Neural cell (in vitro differentiated cells): ENCODE measurements around the gene SULF2. TPM values are rescaled to one million over a fixed set of nuclear protein-coding genes. Genes with fewer than 3 reads are reported as not detected.

Experiments
- H2AFZ ChIP-seq: fragments of 200-600, 300-800 bp; sonication (generic), shearing (Covaris generic); 2 replicates; pipeline ENCODE4 v1.6.0; 2014; ENCODE audit warnings: low read depth, mild to moderate bottlenecking, antibody characterized with exemption, low read length, moderate library complexity
- H3F3A ChIP-seq: fragments of 200-600 bp; shearing (Covaris generic); 2 replicates; pipeline ENCODE4 v1.6.1; 2016; ENCODE audit warnings: mild to moderate bottlenecking, moderate library complexity, mixed read lengths, antibody characterized with exemption, low read length; ENCODE audit not compliant: insufficient read depth, poor library complexity, severe bottlenecking
- H3K27ac ChIP-seq: fragments of 200-600, 300-800 bp; sonication (generic), shearing (Covaris generic); 2 replicates; pipeline ENCODE4 v1.5.1; 2014; ENCODE audit warnings: mild to moderate bottlenecking, low read length, moderate library complexity
- H3K27me3 ChIP-seq: fragments of 300-800, 200-600 bp; sonication (generic), shearing (Covaris generic); 2 replicates; pipeline ENCODE4 v1.6.0; 2014; ENCODE audit warnings: mild to moderate bottlenecking, low read depth, low read length, moderate library complexity; ENCODE audit not compliant: insufficient read depth
- H3K36me3 ChIP-seq: fragments of 300-800, 200-600 bp; sonication (generic), shearing (Covaris generic); 2 replicates; pipeline ENCODE4 v1.5.1; 2014; ENCODE audit warnings: mild to moderate bottlenecking, antibody characterized with exemption, low read length, moderate library complexity; ENCODE audit not compliant: insufficient read depth
- H3K4me2 ChIP-seq: fragments of 300-800, 200-600 bp; sonication (generic), shearing (Covaris generic); 2 replicates; pipeline ENCODE4 v1.6.0; 2014; ENCODE audit warnings: mild to moderate bottlenecking, low read length
- H3K4me3 ChIP-seq: fragments of 300-800, 200-600 bp; sonication (generic), shearing (Covaris generic); 2 replicates; pipeline ENCODE4 v1.5.1; 2014; ENCODE audit warnings: mild to moderate bottlenecking, low read length, moderate library complexity
- H3K79me2 ChIP-seq: fragments of 200-600 bp; shearing (Covaris generic); replicated peaks from 2 replicates; pipeline ENCODE4 v1.6.0; 2014; ENCODE audit warnings: mild to moderate bottlenecking, low read length, moderate library complexity; ENCODE audit not compliant: insufficient read depth
- H3K9ac ChIP-seq: fragments of 300-800, 200-600 bp; sonication (generic), shearing (Covaris generic); 2 replicates; pipeline ENCODE4 v1.6.1; 2016; ENCODE audit warnings: mild to moderate bottlenecking, low read length, mixed read lengths
- H3K9me2 ChIP-seq: fragments of 200-600 bp; shearing (Covaris generic); 2 replicates; pipeline ENCODE4 v1.6.1; 2016; ENCODE audit warnings: mild to moderate bottlenecking, low read length, mixed read lengths; ENCODE audit not compliant: insufficient read depth
- H3K9me3 ChIP-seq: fragments of 200-600, 300-800 bp; sonication (generic), shearing (Covaris generic); 2 replicates; pipeline ENCODE4 v1.6.1; 2016; ENCODE audit warnings: mild to moderate bottlenecking, mixed run types, low read length, moderate library complexity, mixed read lengths
- H4K20me1 ChIP-seq: fragments of 200-600 bp; shearing (Covaris generic); 2 replicates; pipeline ENCODE4 v1.6.1; 2016; ENCODE audit warnings: mild to moderate bottlenecking, mixed run types; ENCODE audit not compliant: insufficient read depth
- EP300 ChIP-seq: fragments of 450-650 bp; conservative IDR thresholded peaks from 2 replicates; pipeline ENCODE4 v1.6.1; 2014; ENCODE audit warnings: antibody characterized with exemption, mild to moderate bottlenecking, moderate library complexity; ENCODE audit not compliant: poor library complexity, severe bottlenecking
- EZH2 ChIP-seq: fragments of 200-600, 300-800 bp; shearing (Covaris generic), sonication (generic); IDR thresholded peaks from 2 replicates; pipeline ENCODE4 v1.6.1; 2014; ENCODE audit warnings: antibody characterized with exemption, low read length, borderline replicate concordance, mild to moderate bottlenecking; ENCODE audit not compliant: insufficient read depth, poor library complexity, severe bottlenecking
- MXI1 ChIP-seq: fragments of 450-650 bp; conservative IDR thresholded peaks from 2 replicates; pipeline ENCODE4 v1.6.1; 2014; ENCODE audit warnings: antibody characterized with exemption, mild to moderate bottlenecking; ENCODE audit not compliant: poor library complexity, severe bottlenecking
- POLR2AphosphoS5 ChIP-seq: IDR thresholded peaks from 2 replicates; pipeline ENCODE4 v1.6.1; 2012
- RAD21 ChIP-seq: fragments of 450-650 bp; conservative IDR thresholded peaks from 2 replicates; pipeline ENCODE4 v1.6.1; 2014; ENCODE audit warnings: antibody characterized with exemption, mild to moderate bottlenecking, moderate library complexity
- SMC3 ChIP-seq: fragments of 450-650 bp; conservative IDR thresholded peaks from 2 replicates; pipeline ENCODE4 v1.6.1; 2014; ENCODE audit warnings: antibody characterized with exemption, mild to moderate bottlenecking, moderate library complexity; ENCODE audit not compliant: poor library complexity
- TAF1 ChIP-seq: IDR thresholded peaks from 2 replicates; pipeline ENCODE4 v1.6.1; 2012; ENCODE audit warnings: low read depth
- polyA plus RNA-seq: library from polyadenylated mRNA; depleted of rRNA; stranded (reverse); fragments of >200 nt; gene quantifications from 2 replicates; pipeline ENCODE4 v1.2.3, GENCODE V29; 2014
- TF ChIP-seq, protein P1 (sequence below): fragments of 450-650 bp; IDR thresholded peaks from 2 replicates; pipeline ENCODE4 v1.5.1; 2014; ENCODE audit warnings: antibody characterized with exemption, mild to moderate bottlenecking, moderate library complexity; ENCODE audit not compliant: poor library complexity, severe bottlenecking
- TF ChIP-seq, protein P2 (sequence below): IDR thresholded peaks from 2 replicates; pipeline ENCODE4 v1.6.1; 2012; ENCODE audit warnings: borderline replicate concordance

The SULF2 gene
- polyA plus RNA-seq, 1 donor from 2014 or later: 30.0 TPM

DNA sequence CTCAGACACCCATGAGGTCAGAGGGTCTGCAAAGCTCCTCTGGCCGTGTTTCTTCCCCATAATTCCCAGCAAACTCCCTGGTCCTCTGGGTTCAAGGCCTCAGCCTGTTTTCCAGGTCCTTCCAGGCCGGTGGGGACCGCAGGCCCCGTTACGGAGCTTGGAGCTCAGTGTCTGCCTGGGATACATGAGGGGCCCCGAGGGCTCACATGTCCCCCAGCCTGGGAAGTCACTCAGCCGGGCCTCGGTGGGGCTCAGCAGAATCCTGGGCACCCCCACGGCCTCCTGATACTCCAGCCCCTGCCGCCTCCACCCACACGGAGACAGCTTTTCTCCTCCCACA lies 3.4 kb upstream of the SULF2 start:
- Histone ChIP-seq H3K9me3 (no peaks in the 10 kb centered on the region), H3K79me2 (no peaks in the 10 kb centered on the region), H3K9ac (no peak overlapping the region), H3F3A (no peaks in the 10 kb centered on the region), H4K20me1 (no peaks in the 10 kb centered on the region), H3K9me2 (no peaks in the 10 kb centered on the region), H3K36me3 (no peaks in the 10 kb centered on the region), H3K4me3 (no peak overlapping the region), H3K4me2 (no peak overlapping the region), H3K27me3 (peaks cover 6% of the 10 kb centered on the region), H3K27ac (no peak overlapping the region), H2AFZ (no peak overlapping the region)
- TF ChIP-seq SMC3 (no peak), TAF1 (no peak), EP300 (no peak), POLR2AphosphoS5 (no peak), EZH2 (no peak), RAD21 (no peak), MXI1 (no peak)
- TF ChIP-seq, protein P1, sequence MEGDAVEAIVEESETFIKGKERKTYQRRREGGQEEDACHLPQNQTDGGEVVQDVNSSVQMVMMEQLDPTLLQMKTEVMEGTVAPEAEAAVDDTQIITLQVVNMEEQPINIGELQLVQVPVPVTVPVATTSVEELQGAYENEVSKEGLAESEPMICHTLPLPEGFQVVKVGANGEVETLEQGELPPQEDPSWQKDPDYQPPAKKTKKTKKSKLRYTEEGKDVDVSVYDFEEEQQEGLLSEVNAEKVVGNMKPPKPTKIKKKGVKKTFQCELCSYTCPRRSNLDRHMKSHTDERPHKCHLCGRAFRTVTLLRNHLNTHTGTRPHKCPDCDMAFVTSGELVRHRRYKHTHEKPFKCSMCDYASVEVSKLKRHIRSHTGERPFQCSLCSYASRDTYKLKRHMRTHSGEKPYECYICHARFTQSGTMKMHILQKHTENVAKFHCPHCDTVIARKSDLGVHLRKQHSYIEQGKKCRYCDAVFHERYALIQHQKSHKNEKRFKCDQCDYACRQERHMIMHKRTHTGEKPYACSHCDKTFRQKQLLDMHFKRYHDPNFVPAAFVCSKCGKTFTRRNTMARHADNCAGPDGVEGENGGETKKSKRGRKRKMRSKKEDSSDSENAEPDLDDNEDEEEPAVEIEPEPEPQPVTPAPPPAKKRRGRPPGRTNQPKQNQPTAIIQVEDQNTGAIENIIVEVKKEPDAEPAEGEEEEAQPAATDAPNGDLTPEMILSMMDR: no peak
- TF ChIP-seq, protein P2, sequence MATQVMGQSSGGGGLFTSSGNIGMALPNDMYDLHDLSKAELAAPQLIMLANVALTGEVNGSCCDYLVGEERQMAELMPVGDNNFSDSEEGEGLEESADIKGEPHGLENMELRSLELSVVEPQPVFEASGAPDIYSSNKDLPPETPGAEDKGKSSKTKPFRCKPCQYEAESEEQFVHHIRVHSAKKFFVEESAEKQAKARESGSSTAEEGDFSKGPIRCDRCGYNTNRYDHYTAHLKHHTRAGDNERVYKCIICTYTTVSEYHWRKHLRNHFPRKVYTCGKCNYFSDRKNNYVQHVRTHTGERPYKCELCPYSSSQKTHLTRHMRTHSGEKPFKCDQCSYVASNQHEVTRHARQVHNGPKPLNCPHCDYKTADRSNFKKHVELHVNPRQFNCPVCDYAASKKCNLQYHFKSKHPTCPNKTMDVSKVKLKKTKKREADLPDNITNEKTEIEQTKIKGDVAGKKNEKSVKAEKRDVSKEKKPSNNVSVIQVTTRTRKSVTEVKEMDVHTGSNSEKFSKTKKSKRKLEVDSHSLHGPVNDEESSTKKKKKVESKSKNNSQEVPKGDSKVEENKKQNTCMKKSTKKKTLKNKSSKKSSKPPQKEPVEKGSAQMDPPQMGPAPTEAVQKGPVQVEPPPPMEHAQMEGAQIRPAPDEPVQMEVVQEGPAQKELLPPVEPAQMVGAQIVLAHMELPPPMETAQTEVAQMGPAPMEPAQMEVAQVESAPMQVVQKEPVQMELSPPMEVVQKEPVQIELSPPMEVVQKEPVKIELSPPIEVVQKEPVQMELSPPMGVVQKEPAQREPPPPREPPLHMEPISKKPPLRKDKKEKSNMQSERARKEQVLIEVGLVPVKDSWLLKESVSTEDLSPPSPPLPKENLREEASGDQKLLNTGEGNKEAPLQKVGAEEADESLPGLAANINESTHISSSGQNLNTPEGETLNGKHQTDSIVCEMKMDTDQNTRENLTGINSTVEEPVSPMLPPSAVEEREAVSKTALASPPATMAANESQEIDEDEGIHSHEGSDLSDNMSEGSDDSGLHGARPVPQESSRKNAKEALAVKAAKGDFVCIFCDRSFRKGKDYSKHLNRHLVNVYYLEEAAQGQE: no peak

DNA sequence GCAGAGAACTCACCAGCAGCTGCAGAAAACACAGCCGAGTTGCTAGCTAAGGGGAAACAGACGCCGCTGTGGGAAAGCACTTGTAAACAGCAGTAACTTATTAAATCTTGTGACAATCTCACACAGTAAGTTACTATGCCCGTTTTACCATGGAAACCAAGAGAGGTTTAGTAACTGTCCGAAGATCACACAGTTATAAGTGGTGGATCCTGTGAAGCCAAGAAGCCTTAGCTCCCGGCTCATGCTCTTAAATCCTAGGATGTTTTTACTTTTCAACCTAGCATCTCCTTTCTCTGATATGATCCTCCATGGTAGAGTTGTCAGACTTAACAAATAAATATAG lies 1.5 kb upstream of the SULF2 start:
- Histone ChIP-seq H3K9ac (no peak overlapping the region), H2AFZ (no peak overlapping the region)

More for the DNA sequence above, 1.5 kb upstream of the SULF2 start:
- H3K4me2 ChIP-seq: peak overlapping the region; percentile 95
- H3K27ac ChIP-seq: no peak overlapping the region
- TF ChIP-seq EP300 (no peak), SMC3 (peak; percentile 44)
- H3F3A ChIP-seq: no peaks in the 10 kb centered on the region
- no peaks in the 10 kb centered on the region for H3K9me2 ChIP-seq
- H4K20me1 ChIP-seq: no peaks in the 10 kb centered on the region
- H3K79me2 ChIP-seq: no peaks in the 10 kb centered on the region
- peaks cover 20% of the 10 kb centered on the region for H3K27me3 ChIP-seq
- H3K36me3 ChIP-seq: no peaks in the 10 kb centered on the region
- peak overlapping the region; percentile 72 for H3K4me3 ChIP-seq
- H3K9me3 ChIP-seq: no peaks in the 10 kb centered on the region
